Measurements from ENCODE around the gene RALGPS1.

RALGPS1 gene

GRCh38 chr9:127201071-127201541, 286.5 kb downstream of the RALGPS1 start:
- Histone ChIP-seq H3K4me3 (ENCODE audit: low read length) (no peak overlapping the region), H3K27me3 (ENCODE audit: control insufficient read depth, insufficient read depth, low read length) (peaks cover 26% of the 10 kb centered on the region), H3K4me1 (ENCODE audit: control insufficient read depth, insufficient read depth, low read length) (peaks cover 6% of the 10 kb centered on the region), H3K9ac (ENCODE audit: low read depth, low read length) (no peak overlapping the region), H3K9me3 (replicated peaks; ENCODE audit: low read length) (no peaks in the 10 kb centered on the region), H3K36me3 (ENCODE audit: insufficient read depth, low read length) (no peaks in the 10 kb centered on the region), H3K4me2 (ENCODE audit: low read length) (no peak overlapping the region)

GRCh38 chr9:127201731-127202130, 287.1 kb downstream of the RALGPS1 start:
- no peaks in the 10 kb centered on the region for H3K9me3 ChIP-seq (replicated peaks; ENCODE audit: low read length)
- H3K4me2 ChIP-seq (ENCODE audit: low read length) = no peak overlapping the region
- peaks cover 6% of the 10 kb centered on the region for H3K4me1 ChIP-seq (ENCODE audit: control insufficient read depth, insufficient read depth, low read length)
- no peaks in the 10 kb centered on the region for H3K36me3 ChIP-seq (ENCODE audit: insufficient read depth, low read length)
- peaks cover 24% of the 10 kb centered on the region for H3K27me3 ChIP-seq (ENCODE audit: control insufficient read depth, insufficient read depth, low read length)
- no peak overlapping the region for H3K9ac ChIP-seq (ENCODE audit: low read depth, low read length)
- no peak overlapping the region for H3K4me3 ChIP-seq (ENCODE audit: low read length)

- H3K27me3 ChIP-seq (ENCODE audit: control insufficient read depth, insufficient read depth, low read length) = peaks cover 16% of the 10 kb centered on the region
- no peak overlapping the region for H3K9ac ChIP-seq (ENCODE audit: low read depth, low read length)
- H3K4me3 ChIP-seq (ENCODE audit: low read length) = no peak overlapping the region
- peaks cover 6% of the 10 kb centered on the region for H3K4me1 ChIP-seq (ENCODE audit: control insufficient read depth, insufficient read depth, low read length)
- no peaks in the 10 kb centered on the region for H3K9me3 ChIP-seq (replicated peaks; ENCODE audit: low read length)
- no peaks in the 10 kb centered on the region for H3K36me3 ChIP-seq (ENCODE audit: insufficient read depth, low read length)
- H3K4me2 ChIP-seq (ENCODE audit: low read length) = no peak overlapping the region
Measured at GRCh38 chr9:127202461-127203169, 288.0 kb downstream of the RALGPS1 start.

- Histone ChIP-seq H3K4me3 (ENCODE audit: low read length) (no peak overlapping the region), H3K9me3 (replicated peaks; ENCODE audit: low read length) (no peaks in the 10 kb centered on the region), H3K36me3 (ENCODE audit: insufficient read depth, low read length) (no peaks in the 10 kb centered on the region), H3K4me2 (ENCODE audit: low read length) (no peak overlapping the region), H3K4me1 (ENCODE audit: control insufficient read depth, insufficient read depth, low read length) (peaks cover 6% of the 10 kb centered on the region), H3K27me3 (ENCODE audit: control insufficient read depth, insufficient read depth, low read length) (peaks cover 23% of the 10 kb centered on the region), H3K9ac (ENCODE audit: low read depth, low read length) (no peak overlapping the region)
Measured at GRCh38 chr9:127203681-127204327, 289.2 kb downstream of the RALGPS1 start.

GRCh38 chr9:127204771-127205470, 290.3 kb downstream of the RALGPS1 start:
- no peaks in the 10 kb centered on the region for H3K36me3 ChIP-seq (ENCODE audit: insufficient read depth, low read length)
- no peaks in the 10 kb centered on the region for H3K9me3 ChIP-seq (replicated peaks; ENCODE audit: low read length)
- peaks cover 4% of the 10 kb centered on the region for H3K4me1 ChIP-seq (ENCODE audit: control insufficient read depth, insufficient read depth, low read length)
- H3K4me3 ChIP-seq (ENCODE audit: low read length) = no peak overlapping the region
- H3K27me3 ChIP-seq (ENCODE audit: control insufficient read depth, insufficient read depth, low read length) = peaks cover 33% of the 10 kb centered on the region
- H3K9ac ChIP-seq (ENCODE audit: low read depth, low read length) = no peak overlapping the region
- H3K4me2 ChIP-seq (ENCODE audit: low read length) = no peak overlapping the region

- Histone ChIP-seq H3K36me3 (ENCODE audit: insufficient read depth, low read length) (no peaks in the 10 kb centered on the region), H3K9ac (ENCODE audit: low read depth, low read length) (no peak overlapping the region), H3K9me3 (replicated peaks; ENCODE audit: low read length) (no peaks in the 10 kb centered on the region), H3K27me3 (ENCODE audit: control insufficient read depth, insufficient read depth, low read length) (peaks cover 34% of the 10 kb centered on the region), H3K4me1 (ENCODE audit: control insufficient read depth, insufficient read depth, low read length) (peaks cover 4% of the 10 kb centered on the region), H3K4me3 (ENCODE audit: low read length) (no peak overlapping the region), H3K4me2 (ENCODE audit: low read length) (no peak overlapping the region)
Measured at GRCh38 chr9:127205952-127206351, 291.4 kb downstream of the RALGPS1 start.

- H3K9ac ChIP-seq (ENCODE audit: low read depth, low read length) = no peak overlapping the region
- H3K4me1 ChIP-seq (ENCODE audit: control insufficient read depth, insufficient read depth, low read length) = peaks cover 4% of the 10 kb centered on the region
- no peaks in the 10 kb centered on the region for H3K9me3 ChIP-seq (replicated peaks; ENCODE audit: low read length)
- H3K36me3 ChIP-seq (ENCODE audit: insufficient read depth, low read length) = no peaks in the 10 kb centered on the region
- H3K4me3 ChIP-seq (ENCODE audit: low read length) = no peak overlapping the region
- no peak overlapping the region for H3K4me2 ChIP-seq (ENCODE audit: low read length)
- peaks cover 34% of the 10 kb centered on the region for H3K27me3 ChIP-seq (ENCODE audit: control insufficient read depth, insufficient read depth, low read length)
Measured at GRCh38 chr9:127206666-127207065, 292.1 kb downstream of the RALGPS1 start.

- no peaks in the 10 kb centered on the region for H3K9me3 ChIP-seq (replicated peaks; ENCODE audit: low read length)
- H3K36me3 ChIP-seq (ENCODE audit: insufficient read depth, low read length) = no peaks in the 10 kb centered on the region
- no peak overlapping the region for H3K9ac ChIP-seq (ENCODE audit: low read depth, low read length)
- H3K27me3 ChIP-seq (ENCODE audit: control insufficient read depth, insufficient read depth, low read length) = peaks cover 43% of the 10 kb centered on the region
- H3K4me3 ChIP-seq (ENCODE audit: low read length) = no peak overlapping the region
- peaks cover 4% of the 10 kb centered on the region for H3K4me1 ChIP-seq (ENCODE audit: control insufficient read depth, insufficient read depth, low read length)
- H3K4me2 ChIP-seq (ENCODE audit: low read length) = no peak overlapping the region
Measured at GRCh38 chr9:127207734-127208410, 293.3 kb downstream of the RALGPS1 start.

- Histone ChIP-seq H3K27me3 (ENCODE audit: control insufficient read depth, insufficient read depth, low read length) (peaks cover 48% of the 10 kb centered on the region), H3K36me3 (ENCODE audit: insufficient read depth, low read length) (no peaks in the 10 kb centered on the region), H3K4me1 (ENCODE audit: control insufficient read depth, insufficient read depth, low read length) (peaks cover 4% of the 10 kb centered on the region), H3K9me3 (replicated peaks; ENCODE audit: low read length) (no peaks in the 10 kb centered on the region), H3K4me2 (ENCODE audit: low read length) (no peak overlapping the region), H3K4me3 (ENCODE audit: low read length) (no peak overlapping the region), H3K9ac (ENCODE audit: low read depth, low read length) (no peak overlapping the region)
Measured at GRCh38 chr9:127208416-127208815, 293.8 kb downstream of the RALGPS1 start.

GRCh38 chr9:127209220-127209619, 294.6 kb downstream of the RALGPS1 start:
- Histone ChIP-seq H3K36me3 (ENCODE audit: insufficient read depth, low read length) (no peaks in the 10 kb centered on the region), H3K9ac (ENCODE audit: low read depth, low read length) (no peak overlapping the region), H3K9me3 (replicated peaks; ENCODE audit: low read length) (no peaks in the 10 kb centered on the region), H3K27me3 (ENCODE audit: control insufficient read depth, insufficient read depth, low read length) (peaks cover 53% of the 10 kb centered on the region), H3K4me3 (ENCODE audit: low read length) (no peak overlapping the region), H3K4me1 (ENCODE audit: control insufficient read depth, insufficient read depth, low read length) (peaks cover 4% of the 10 kb centered on the region), H3K4me2 (ENCODE audit: low read length) (no peak overlapping the region)

GRCh38 chr9:127209948-127210640, 295.5 kb downstream of the RALGPS1 start:
- no peaks in the 10 kb centered on the region for H3K36me3 ChIP-seq (ENCODE audit: insufficient read depth, low read length)
- H3K4me3 ChIP-seq (ENCODE audit: low read length) = no peak overlapping the region
- no peak overlapping the region for H3K9ac ChIP-seq (ENCODE audit: low read depth, low read length)
- H3K4me2 ChIP-seq (ENCODE audit: low read length) = no peak overlapping the region
- no peaks in the 10 kb centered on the region for H3K9me3 ChIP-seq (replicated peaks; ENCODE audit: low read length)
- peaks cover 8% of the 10 kb centered on the region for H3K4me1 ChIP-seq (ENCODE audit: control insufficient read depth, insufficient read depth, low read length)
- peaks cover 57% of the 10 kb centered on the region for H3K27me3 ChIP-seq (ENCODE audit: control insufficient read depth, insufficient read depth, low read length)
